ENCODE measurements around the gene ALK.

ALK gene

GRCh38 chr2:29215739-29216608, 705.4 kb downstream of the ALK start:
- H3K79me2 ChIP-seq (ENCODE audit: insufficient read depth, low read length), result no peaks in the 10 kb centered on the region
- ATAC-seq (ENCODE audit: insufficient read depth, low read depth), result no peak
- H2AFZ ChIP-seq (ENCODE audit: low read depth, low read length), result no peak overlapping the region
- no peaks in the 10 kb centered on the region for H3K36me3 ChIP-seq (ENCODE audit: insufficient read depth, low read length)
- no peak overlapping the region for H3K9ac ChIP-seq (ENCODE audit: low read depth, low read length)
- H3K4me3 ChIP-seq (ENCODE audit: low read depth in 1 of 2, low read length in 2 of 2), result no peak overlapping the region
- H3K4me2 ChIP-seq (ENCODE audit: insufficient read depth, low read length), result no peak overlapping the region
- TF ChIP-seq CTCF (IDR thresholded peaks at IDR 0.05; ENCODE audit: borderline replicate concordance, extremely low read depth, low read length, poor library complexity, severe bottlenecking) (no peak), EZH2 (IDR thresholded peaks at IDR 0.05; ENCODE audit: borderline replicate concordance, low read depth, low read length, severe bottlenecking) (no peak)
- DNase-seq, result no peak
- H4K20me1 ChIP-seq (ENCODE audit: insufficient read depth, low read length), result peaks cover 2% of the 10 kb centered on the region; the same call in 1 of the 2 replicates
- H3K9me3 ChIP-seq (ENCODE audit: insufficient read depth, low read length, severe bottlenecking), result no peaks in the 10 kb centered on the region
- H3K27ac ChIP-seq (ENCODE audit: low read length), result no peak overlapping the region
- no peaks in the 10 kb centered on the region for H3K4me1 ChIP-seq (ENCODE audit: insufficient read depth, low read length)
- peaks cover 14% of the 10 kb centered on the region for H3K27me3 ChIP-seq (ENCODE audit: insufficient read depth, low read length, poor library complexity)

GRCh38 chr2:29215073-29215472, 706.3 kb downstream of the ALK start:
- Histone ChIP-seq H3K4me1 (ENCODE audit: insufficient read depth, low read length) (no peaks in the 10 kb centered on the region), H4K20me1 (ENCODE audit: insufficient read depth, low read length) (peaks cover 2% of the 10 kb centered on the region; the same call in 1 of the 2 replicates), H3K27ac (ENCODE audit: low read length) (no peak overlapping the region), H3K4me3 (ENCODE audit: low read depth in 1 of 2, low read length in 2 of 2) (no peak overlapping the region), H3K36me3 (ENCODE audit: insufficient read depth, low read length) (no peaks in the 10 kb centered on the region), H3K9me3 (ENCODE audit: insufficient read depth, low read length, severe bottlenecking) (no peaks in the 10 kb centered on the region), H3K4me2 (ENCODE audit: insufficient read depth, low read length) (no peak overlapping the region), H2AFZ (ENCODE audit: low read depth, low read length) (no peak overlapping the region), H3K79me2 (ENCODE audit: insufficient read depth, low read length) (no peaks in the 10 kb centered on the region), H3K9ac (ENCODE audit: low read depth, low read length) (no peak overlapping the region), H3K27me3 (ENCODE audit: insufficient read depth, low read length, poor library complexity) (peaks cover 14% of the 10 kb centered on the region)
- TF ChIP-seq CTCF (IDR thresholded peaks at IDR 0.05; ENCODE audit: borderline replicate concordance, extremely low read depth, low read length, poor library complexity, severe bottlenecking) (no peak), EZH2 (IDR thresholded peaks at IDR 0.05; ENCODE audit: borderline replicate concordance, low read depth, low read length, severe bottlenecking) (no peak)
- DNase-seq (no peak), ATAC-seq (ENCODE audit: insufficient read depth, low read depth) (no peak)

GRCh38 chr2:29213888-29214291, 707.5 kb downstream of the ALK start:
- no peak overlapping the region for H3K27ac ChIP-seq (ENCODE audit: low read length)
- peaks cover 14% of the 10 kb centered on the region for H3K27me3 ChIP-seq (ENCODE audit: insufficient read depth, low read length, poor library complexity)
- no peaks in the 10 kb centered on the region for H3K79me2 ChIP-seq (ENCODE audit: insufficient read depth, low read length)
- peaks cover 2% of the 10 kb centered on the region; the same call in 1 of the 2 replicates for H4K20me1 ChIP-seq (ENCODE audit: insufficient read depth, low read length)
- no peaks in the 10 kb centered on the region for H3K36me3 ChIP-seq (ENCODE audit: insufficient read depth, low read length)
- no peak for TF ChIP-seq EZH2 (IDR thresholded peaks at IDR 0.05; ENCODE audit: borderline replicate concordance, low read depth, low read length, severe bottlenecking)
- TF ChIP-seq CTCF (IDR thresholded peaks at IDR 0.05; ENCODE audit: borderline replicate concordance, extremely low read depth, low read length, poor library complexity, severe bottlenecking), result no peak
- ATAC-seq (ENCODE audit: insufficient read depth, low read depth) (no peak), DNase-seq (no peak)
- no peak overlapping the region for H3K4me3 ChIP-seq (ENCODE audit: low read depth in 1 of 2, low read length in 2 of 2)
- H3K4me1 ChIP-seq (ENCODE audit: insufficient read depth, low read length), result no peaks in the 10 kb centered on the region
- no peaks in the 10 kb centered on the region for H3K9me3 ChIP-seq (ENCODE audit: insufficient read depth, low read length, severe bottlenecking)
- H2AFZ ChIP-seq (ENCODE audit: low read depth, low read length), result no peak overlapping the region
- no peak overlapping the region for H3K4me2 ChIP-seq (ENCODE audit: insufficient read depth, low read length)
- H3K9ac ChIP-seq (ENCODE audit: low read depth, low read length), result no peak overlapping the region

Measured in DND-41 (cell line).